Fibroblast of mammary gland (primary cell): ENCODE data around the gene TTC16.
"Not testable (repeated sequence)": the region's sequence is repeated elsewhere in the genome, so short reads cannot be mapped to it uniquely, and the experiment has no call there.

ENCODE experiments used
- DNase-seq: peaks from one replicate; pipeline ENCODE4 v3.0.0-alpha.2; 2010; ENCODE audit warnings: low read depth
- H3K4me3 ChIP-seq: 2 replicates; pipeline ENCODE4 v1.5.1; 2011; ENCODE audit warnings: low read depth, mild to moderate bottlenecking, low read length, moderate library complexity; ENCODE audit not compliant: control insufficient read depth
- TF ChIP-seq, protein P1 (sequence below): conservative IDR thresholded peaks from 2 replicates; pipeline ENCODE4 v1.5.1; 2011; ENCODE audit warnings: low read depth, low read length, inconsistent platforms; ENCODE audit not compliant: control insufficient read depth, insufficient read depth

The TTC16 gene

DNA sequence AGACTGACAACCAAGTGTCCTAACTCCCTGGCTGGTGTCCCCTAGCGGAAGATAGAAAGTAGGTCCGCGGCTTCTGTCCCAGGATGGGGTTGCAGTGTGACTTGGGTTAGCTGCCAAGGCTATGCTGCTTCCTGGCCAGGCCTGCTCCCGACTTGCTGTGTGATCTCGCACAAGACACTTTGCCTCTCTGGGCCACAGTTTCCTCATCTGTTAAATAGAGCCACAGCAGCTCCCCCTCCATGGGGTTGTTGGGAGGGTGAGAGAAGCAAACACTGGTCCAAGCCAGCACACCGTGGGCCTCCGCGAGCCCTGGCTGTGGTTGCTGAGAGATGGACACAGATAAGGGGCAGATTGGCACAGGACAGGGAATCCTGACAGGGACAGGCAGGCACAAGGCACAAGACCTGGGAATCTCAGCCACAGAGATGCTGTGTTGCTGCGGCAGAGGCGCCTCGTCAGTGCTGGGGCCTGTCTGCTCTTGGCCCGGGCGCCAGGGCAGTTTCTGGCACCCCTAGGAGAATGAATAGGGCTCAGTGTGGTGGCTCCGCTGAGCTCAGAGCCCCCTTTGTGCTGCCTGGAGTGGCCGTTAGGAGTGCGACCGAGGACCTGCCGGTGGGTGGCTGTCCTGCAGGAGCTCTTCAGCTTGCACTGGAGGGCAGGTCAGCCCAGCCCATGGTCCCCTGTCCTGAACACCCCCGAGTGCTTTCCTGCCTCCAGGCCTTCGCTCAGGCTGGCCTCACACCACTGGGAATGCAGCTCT, 64.4 kb downstream of the TTC16 start:
- DNase-seq, result no peak
- H3K4me3 ChIP-seq, result no peak overlapping the region
- TF ChIP-seq, protein P1, sequence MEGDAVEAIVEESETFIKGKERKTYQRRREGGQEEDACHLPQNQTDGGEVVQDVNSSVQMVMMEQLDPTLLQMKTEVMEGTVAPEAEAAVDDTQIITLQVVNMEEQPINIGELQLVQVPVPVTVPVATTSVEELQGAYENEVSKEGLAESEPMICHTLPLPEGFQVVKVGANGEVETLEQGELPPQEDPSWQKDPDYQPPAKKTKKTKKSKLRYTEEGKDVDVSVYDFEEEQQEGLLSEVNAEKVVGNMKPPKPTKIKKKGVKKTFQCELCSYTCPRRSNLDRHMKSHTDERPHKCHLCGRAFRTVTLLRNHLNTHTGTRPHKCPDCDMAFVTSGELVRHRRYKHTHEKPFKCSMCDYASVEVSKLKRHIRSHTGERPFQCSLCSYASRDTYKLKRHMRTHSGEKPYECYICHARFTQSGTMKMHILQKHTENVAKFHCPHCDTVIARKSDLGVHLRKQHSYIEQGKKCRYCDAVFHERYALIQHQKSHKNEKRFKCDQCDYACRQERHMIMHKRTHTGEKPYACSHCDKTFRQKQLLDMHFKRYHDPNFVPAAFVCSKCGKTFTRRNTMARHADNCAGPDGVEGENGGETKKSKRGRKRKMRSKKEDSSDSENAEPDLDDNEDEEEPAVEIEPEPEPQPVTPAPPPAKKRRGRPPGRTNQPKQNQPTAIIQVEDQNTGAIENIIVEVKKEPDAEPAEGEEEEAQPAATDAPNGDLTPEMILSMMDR, result no peak

DNA sequence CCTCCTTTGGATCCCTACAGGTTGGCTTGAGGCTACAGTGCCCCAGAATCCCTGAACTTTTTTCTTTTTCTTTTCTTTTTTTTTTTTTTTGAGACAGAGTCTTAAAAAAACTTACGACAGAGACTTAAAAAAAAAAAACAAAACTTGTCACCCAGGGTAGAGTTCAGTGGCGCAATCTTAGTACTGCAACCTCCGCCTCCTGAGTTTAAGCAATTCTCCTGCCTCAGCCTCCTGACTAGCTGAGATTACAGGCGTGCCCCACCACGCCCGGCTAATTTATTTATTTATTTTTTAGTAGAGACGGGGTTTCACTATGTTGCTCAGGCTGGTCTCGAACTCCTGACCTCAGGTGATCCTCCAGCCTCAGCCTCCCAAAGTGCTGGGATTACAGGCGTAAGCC, 65.0 kb downstream of the TTC16 start:
- H3K4me3 ChIP-seq, result not testable (repeated sequence)
- DNase-seq, result peak; percentile 18
